COLO668 (cell line): ENCODE data around the gene TNMD.

Source experiments
- DNase-seq: peaks from one replicate; lab custom pipeline; 2025; ENCODE audit not compliant: unreplicated experiment; lab: John Stamatoyannopoulos, UW

The TNMD gene

GRCh38 chrX:100643956-100644860, 59.5 kb downstream of the TNMD start, which contains the start of gene SRPX2:
Gene SRPX2 (plus strand): TSS chrX:100644199. CDS start chrX:100646323, 2,124 bp downstream.
- DNase-seq: no peak

DNA sequence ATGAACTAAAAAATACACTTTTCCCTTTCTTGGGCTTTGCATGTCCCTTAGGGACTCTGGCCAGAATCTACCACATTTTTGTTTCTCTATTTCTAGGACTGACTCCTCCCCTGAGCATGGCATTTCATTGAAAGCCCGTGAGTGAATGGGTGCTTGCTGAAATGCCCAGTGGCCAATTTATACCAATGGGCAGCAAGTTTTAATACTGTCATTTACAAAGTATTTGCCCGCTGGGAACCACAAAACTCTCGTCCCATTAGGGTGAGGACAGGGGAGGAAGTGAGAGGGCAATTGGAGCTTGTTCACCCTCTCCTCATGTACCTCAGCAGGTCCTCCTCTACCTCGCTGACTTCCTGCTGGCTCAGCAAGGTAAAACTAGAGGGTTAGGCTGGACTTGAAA, 60.4 kb downstream of the TNMD start:
- no peak for DNase-seq

DNA sequence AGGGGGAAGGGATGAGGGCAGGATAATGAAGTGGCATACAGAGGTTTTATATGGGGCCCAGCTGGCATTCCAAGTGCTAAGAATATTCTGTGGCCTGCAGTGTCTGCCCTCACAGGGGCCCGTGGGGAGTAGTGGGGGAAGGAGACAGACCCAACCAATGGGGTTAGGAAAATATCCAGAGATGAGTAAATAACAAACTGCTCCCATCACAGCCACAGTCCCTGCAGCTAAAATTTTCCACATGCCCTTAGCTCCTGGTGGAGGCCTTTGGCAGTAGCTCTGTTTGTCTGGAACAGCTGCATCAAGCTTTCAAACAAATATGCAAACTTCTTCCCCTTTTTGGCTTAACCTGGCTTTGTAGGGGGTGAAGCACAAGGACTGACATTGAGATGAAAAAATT, 62.4 kb downstream of the TNMD start:
- no peak for DNase-seq

DNA sequence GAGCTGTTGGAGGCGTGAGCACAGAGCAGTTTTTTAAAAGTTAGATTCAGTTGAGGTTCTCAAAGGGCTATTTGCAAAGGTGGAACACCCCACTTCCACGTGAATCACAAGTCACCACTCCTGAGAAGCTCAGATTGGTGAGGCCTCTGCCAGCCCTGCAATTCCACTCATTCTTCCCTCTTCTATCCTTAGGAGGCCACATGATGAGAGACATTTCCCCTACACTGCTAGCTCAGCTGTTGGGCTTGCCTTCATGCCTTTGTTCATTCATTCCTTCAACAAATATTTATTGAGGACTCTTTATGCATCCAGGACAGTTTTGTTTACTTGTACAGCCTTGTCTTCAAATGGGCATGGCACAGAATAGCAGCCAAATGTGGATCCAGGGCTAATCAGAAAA, 63.0 kb downstream of the TNMD start:
- no peak for DNase-seq

DNA sequence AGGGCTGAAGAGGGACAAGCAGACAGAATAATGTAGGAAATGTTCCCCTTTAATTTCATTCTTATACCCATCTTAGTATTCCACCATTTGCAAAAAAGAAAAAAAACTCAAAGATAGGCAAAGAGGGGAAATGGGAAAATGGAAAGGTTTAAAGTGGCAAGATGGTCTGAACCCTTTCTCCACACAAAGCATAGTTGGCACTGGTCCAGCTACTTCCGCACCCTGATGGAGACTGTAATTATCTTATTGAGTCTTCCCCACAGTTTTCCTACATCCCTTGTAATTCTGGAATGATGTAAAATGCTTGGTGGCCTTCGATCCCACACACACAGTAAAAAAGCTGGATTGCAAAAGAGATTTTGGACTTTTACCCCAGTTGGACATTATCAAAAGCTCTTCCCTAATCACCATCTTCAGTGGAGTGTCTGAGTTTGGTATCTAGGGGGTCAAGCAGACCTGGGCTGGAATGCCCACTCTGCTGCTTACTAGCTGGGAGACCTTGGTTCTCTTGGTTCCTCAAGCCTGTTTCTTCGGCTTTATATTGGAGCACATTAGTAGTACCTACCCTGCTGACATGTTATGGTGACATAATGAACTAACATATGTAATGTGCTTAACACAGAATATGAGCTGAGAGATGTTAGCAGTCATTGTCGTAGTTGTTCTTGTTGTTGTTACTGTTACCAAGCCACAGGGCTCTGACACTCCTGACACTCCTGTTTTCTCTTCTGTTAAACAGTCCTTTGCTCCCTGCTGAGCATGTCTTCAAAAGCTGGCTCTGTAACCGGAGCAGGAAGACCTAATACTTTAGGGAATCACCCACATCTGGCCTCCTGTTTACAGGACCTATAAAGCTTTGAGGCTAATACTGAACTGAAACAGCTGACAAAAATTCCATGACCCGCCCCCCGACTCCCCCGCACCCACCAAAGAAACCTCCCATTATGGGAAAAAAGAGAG, 64.0 kb downstream of the TNMD start:
- no peak for DNase-seq
